ENCODE data around the gene MID2.
"Not testable (repeated sequence)": the region's sequence is repeated elsewhere in the genome, so short reads cannot be mapped to it uniquely, and the experiment has no call there.

Gene MID2

GRCh38 chrX:107940095-107940494 is 114.4 kb downstream of the MID2 start:
- FAIRE-seq (no peak), DNase-seq (ENCODE audit: low spot score) (no peak)

- DNase-seq (ENCODE audit: low spot score); FAIRE-seq: not testable (repeated sequence)
Observed at GRCh38 chrX:107955337-107955736, 129.7 kb downstream of the MID2 start.

DNA sequence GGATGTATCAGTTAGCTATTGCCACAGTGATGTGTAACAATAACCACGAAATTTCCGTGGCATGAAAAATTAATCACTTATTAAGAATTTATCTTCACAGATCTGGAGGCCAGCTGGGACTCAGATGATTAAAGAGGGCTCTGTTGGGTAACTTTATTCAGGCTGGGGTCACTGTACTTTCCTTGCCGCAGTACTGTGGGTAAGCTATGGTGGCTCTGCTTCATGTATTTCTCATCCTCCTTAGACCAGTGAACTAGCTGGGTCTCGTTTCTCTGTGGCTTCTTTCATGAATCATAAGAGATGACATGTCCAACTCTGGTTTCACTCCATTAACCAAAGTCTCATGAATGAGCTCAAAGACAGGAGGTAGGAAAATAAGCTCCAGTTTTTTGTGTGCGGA is 143.0 kb downstream of the MID2 start:
- FAIRE-seq (no peak), DNase-seq (ENCODE audit: low spot score) (no peak)

DNA sequence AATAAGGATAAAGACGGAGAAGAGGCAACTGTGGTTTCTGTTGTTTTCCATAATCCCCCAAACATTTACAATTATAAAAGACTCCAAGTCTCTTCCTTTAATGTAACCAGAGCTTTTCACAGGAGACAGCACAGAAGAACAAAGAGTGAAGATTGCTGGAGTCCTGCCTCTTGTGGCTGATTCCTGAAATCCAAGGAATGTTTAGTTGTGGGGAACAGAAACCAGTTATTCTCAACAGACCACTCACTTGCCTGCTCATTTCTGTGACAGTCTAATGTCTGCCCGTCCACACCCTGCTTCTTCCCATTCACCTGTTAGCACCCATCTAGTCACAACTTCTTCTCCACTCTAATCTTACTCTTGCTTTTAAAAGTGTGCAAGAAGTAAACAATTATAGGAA is 144.4 kb downstream of the MID2 start:
- FAIRE-seq (no peak), DNase-seq (ENCODE audit: low spot score) (no peak)

GRCh38 chrX:107971636-107972035 is 146.0 kb downstream of the MID2 start:
- DNase-seq (ENCODE audit: low spot score) (no peak), FAIRE-seq (no peak)

Data from urothelium cell line (cell line).